NK-92 (cell line): ENCODE data around the gene HOXD1.

ENCODE experiments used
- DNase-seq: peaks from one replicate; lab custom pipeline; 2025; ENCODE audit not compliant: unreplicated experiment; lab: John Stamatoyannopoulos, UW

HOXD1 gene

GRCh38 chr2:176178757-176179295 is 9.6 kb upstream of the HOXD1 start:
- no peak for DNase-seq

- no peak for DNase-seq
Measured at GRCh38 chr2:176181551-176181950, 6.9 kb upstream of the HOXD1 start.

GRCh38 chr2:176182671-176183070 is 5.8 kb upstream of the HOXD1 start:
- no peak for DNase-seq

- no peak for DNase-seq
Measured at GRCh38 chr2:176184749-176185148, 3.7 kb upstream of the HOXD1 start.

- no peak for DNase-seq
Measured at GRCh38 chr2:176186024-176186423, 2.4 kb upstream of the HOXD1 start.

GRCh38 chr2:176187200-176187898 is 1.1 kb upstream of the HOXD1 start:
- DNase-seq = no peak

- DNase-seq = no peak
Measured at GRCh38 chr2:176188774-176189680, 559 bp downstream of the HOXD1 start.

- no peak for DNase-seq
Measured at GRCh38 chr2:176189681-176190641, 1.5 kb downstream of the HOXD1 start.

- DNase-seq = no peak
Measured at GRCh38 chr2:176192351-176192750, 3.9 kb downstream of the HOXD1 start.

- no peak for DNase-seq
Measured at GRCh38 chr2:176193048-176193447, 4.6 kb downstream of the HOXD1 start.

- DNase-seq = no peak
Measured at GRCh38 chr2:176199902-176200301, 11.4 kb downstream of the HOXD1 start.

GRCh38 chr2:176200971-176201370 is 12.5 kb downstream of the HOXD1 start:
- DNase-seq = no peak

- no peak for DNase-seq
Measured at GRCh38 chr2:176202491-176202890, 14.0 kb downstream of the HOXD1 start.

- no peak for DNase-seq
Measured at GRCh38 chr2:176205126-176205525, 16.7 kb downstream of the HOXD1 start.

GRCh38 chr2:176206136-176206535 is 17.7 kb downstream of the HOXD1 start:
- DNase-seq = no peak

GRCh38 chr2:176206682-176207081 is 18.2 kb downstream of the HOXD1 start:
- DNase-seq = no peak

- no peak for DNase-seq
Measured at GRCh38 chr2:176211110-176211509, 22.6 kb downstream of the HOXD1 start.

- no peak for DNase-seq
Measured at GRCh38 chr2:176212276-176212675, 23.8 kb downstream of the HOXD1 start.

- no peak for DNase-seq
Measured at GRCh38 chr2:176213406-176213805, 24.9 kb downstream of the HOXD1 start.

GRCh38 chr2:176227874-176228273 is 39.4 kb downstream of the HOXD1 start:
- no peak for DNase-seq

GRCh38 chr2:176234156-176234555 is 45.7 kb downstream of the HOXD1 start:
- DNase-seq = no peak
